HG03159 (cell line): ENCODE results near the gene PEMT.

Experiments used
- ATAC-seq: cut with Tn5 transposase; IDR thresholded peaks from one replicate; pipeline ENCODE4 v1.9.1; 2021; ENCODE audit warnings: mild to moderate bottlenecking, moderate library complexity; ENCODE audit not compliant: unreplicated experiment

PEMT gene

GRCh38 chr17:17605729-17606088 is 14.2 kb upstream of the PEMT start:
- no peak for ATAC-seq

- ATAC-seq, result no peak
Observed at GRCh38 chr17:17605083-17605728, 13.7 kb upstream of the PEMT start.

GRCh38 chr17:17603895-17604225 is 12.4 kb upstream of the PEMT start:
- no peak for ATAC-seq

- no peak for ATAC-seq
Observed at GRCh38 chr17:17603178-17603894, 11.8 kb upstream of the PEMT start.

- ATAC-seq, result no peak
Observed at GRCh38 chr17:17599965-17600364, 8.5 kb upstream of the PEMT start.

- no peak for ATAC-seq
Observed at GRCh38 chr17:17598003-17598402, 6.5 kb upstream of the PEMT start.

- no peak for ATAC-seq
Observed at GRCh38 chr17:17595755-17596154, 4.2 kb upstream of the PEMT start.

- ATAC-seq, result no peak
Observed at GRCh38 chr17:17593222-17593620, 1.7 kb upstream of the PEMT start.

- ATAC-seq, result no peak
Observed at GRCh38 chr17:17590883-17591354, 589 bp downstream of the PEMT start.

GRCh38 chr17:17590141-17590751 is 1.3 kb downstream of the PEMT start:
- no peak for ATAC-seq

- no peak for ATAC-seq
Observed at GRCh38 chr17:17587614-17588337, 3.7 kb downstream of the PEMT start.

- no peak for ATAC-seq
Observed at GRCh38 chr17:17582372-17582771, 9.1 kb downstream of the PEMT start.

GRCh38 chr17:17581509-17581908 is 10.0 kb downstream of the PEMT start:
- no peak for ATAC-seq

- ATAC-seq, result no peak
Observed at GRCh38 chr17:17580662-17581470, 10.6 kb downstream of the PEMT start.

GRCh38 chr17:17579691-17580090 is 11.8 kb downstream of the PEMT start:
- ATAC-seq, result no peak

- no peak for ATAC-seq
Observed at GRCh38 chr17:17577373-17577772, 14.1 kb downstream of the PEMT start.

GRCh38 chr17:17576772-17577234 is 14.7 kb downstream of the PEMT start:
- no peak for ATAC-seq

GRCh38 chr17:17575360-17576251 is 15.9 kb downstream of the PEMT start:
- ATAC-seq, result no peak

- ATAC-seq, result no peak
Observed at GRCh38 chr17:17573912-17574311, 17.6 kb downstream of the PEMT start.
